Keratinocyte (primary cell): ENCODE measurements around the gene BMPER. TPM values are rescaled to one million over a fixed set of nuclear protein-coding genes. Genes with fewer than 3 reads are reported as not detected.

Experiments
- DNase-seq: peaks from one replicate; pipeline ENCODE4 v3.0.0-alpha.2; 2011; ENCODE audit warnings: low read depth, missing footprints, low spot score
- FAIRE-seq: peaks from 2 replicates; lab custom pipeline; 2011; peaks lifted over from hg19 to GRCh38; lab: Jason Lieb, UNC
- H2AFZ ChIP-seq: 2 replicates; pipeline ENCODE4 v1.6.0; 2012; ENCODE audit warnings: low read length, control low read depth, inconsistent platforms; ENCODE audit not compliant: control insufficient read depth
- H3K27ac ChIP-seq: 2 replicates; pipeline ENCODE4 v1.5.1; 2011; ENCODE audit warnings: low read length; ENCODE audit not compliant: control insufficient read depth, insufficient read depth
- H3K27me3 ChIP-seq: 3 replicates; pipeline ENCODE4 v1.6.0; 2011; ENCODE audit warnings: low read length; ENCODE audit not compliant: control insufficient read depth, insufficient read depth; ENCODE audit errors: extremely low read depth
- H3K36me3 ChIP-seq, 2 experiments: 2 replicates in 1 of 2; 3 replicates in 1 of 2; pipeline ENCODE4 v1.5.1; 2011; ENCODE audit warnings: low read length in 2 of 2, mild to moderate bottlenecking in 1 of 2; ENCODE audit not compliant: control insufficient read depth in 2 of 2, insufficient read depth in 2 of 2; ENCODE audit errors: extremely low read depth in 1 of 2
- H3K4me1 ChIP-seq: 3 replicates; pipeline ENCODE4 v1.5.1; 2011; ENCODE audit warnings: low read length; ENCODE audit not compliant: control insufficient read depth, insufficient read depth; ENCODE audit errors: extremely low read depth
- H3K4me2 ChIP-seq: 3 replicates; pipeline ENCODE4 v1.6.0; 2011; ENCODE audit warnings: low read depth, low read length; ENCODE audit not compliant: control insufficient read depth, insufficient read depth; ENCODE audit errors: extremely low read depth
- H3K4me3 ChIP-seq, 3 experiments: fragments of 200-600 bp in 1 of 3; sonication (generic) in 1 of 3; 2 replicates in 2 of 3; 3 replicates in 1 of 3; pipeline ENCODE4 v1.5.1; 2011 to 2016; ENCODE audit warnings: low read length in 3 of 3, mild to moderate bottlenecking in 3 of 3, control low read depth in 2 of 3, inconsistent platforms in 1 of 3, low read depth in 1 of 3, mixed read lengths in 1 of 3, mixed run types in 1 of 3, moderate library complexity in 1 of 3; ENCODE audit not compliant: control insufficient read depth in 2 of 3, insufficient read depth in 2 of 3; ENCODE audit errors: extremely low read depth in 1 of 3
- H3K79me2 ChIP-seq: 2 replicates; pipeline ENCODE4 v1.6.0; 2012; ENCODE audit warnings: low read length; ENCODE audit not compliant: control insufficient read depth, insufficient read depth
- H3K9ac ChIP-seq: 3 replicates; pipeline ENCODE4 v1.6.0; 2011; ENCODE audit warnings: low read length; ENCODE audit not compliant: control insufficient read depth, insufficient read depth; ENCODE audit errors: extremely low read depth
- H3K9me1 ChIP-seq: 3 replicates; pipeline ENCODE4 v1.6.0; 2011; ENCODE audit warnings: low read length; ENCODE audit not compliant: control insufficient read depth, insufficient read depth; ENCODE audit errors: extremely low read depth
- H3K9me3 ChIP-seq: 2 replicates; pipeline ENCODE4 v1.5.1; 2012; ENCODE audit warnings: low read depth, low read length; ENCODE audit not compliant: control insufficient read depth
- H4K20me1 ChIP-seq: 3 replicates; pipeline ENCODE4 v1.6.0; 2011; ENCODE audit warnings: low read length; ENCODE audit not compliant: control insufficient read depth, insufficient read depth; ENCODE audit errors: extremely low read depth
- EZH2 ChIP-seq: IDR thresholded peaks from one replicate; pipeline ENCODE4 v1.6.1; 2012; ENCODE audit warnings: inconsistent platforms, mild to moderate bottlenecking, low read length, moderate library complexity
- dilution Hi-C: fragments of 300-500 bp; cut with MboI; formaldehyde crosslinking; loops from one replicate; pipeline ENCODE4 v1.7.0; 2020; ENCODE audit warnings: low sequenced_read_pairs; ENCODE audit not compliant: extremely low pct_ligation_motif_present
- polyA plus RNA-seq, 5 experiments: library from polyadenylated mRNA; depleted of rRNA in 3 of 5; stranded (reverse) in 3 of 5; stranded (forward) in 1 of 5; unstranded in 1 of 5; fragments of >200 nt; gene quantifications; 1 replicate in 1 of 5; 2 replicates in 3 of 5; 3 replicates in 1 of 5; pipeline versions ENCODE4 v1.2.1 to v1.2.3, GENCODE V29; 2011 to 2012; ENCODE audit warnings: missing spikeins in 2 of 5, low read depth in 1 of 5, low replicate concordance in 1 of 5
- TF ChIP-seq, protein P1 (sequence below), 3 experiments: IDR thresholded peaks in 1 of 3; conservative IDR thresholded peaks in 1 of 3; optimal IDR thresholded peaks in 1 of 3; 2 replicates in 2 of 3; 3 replicates in 1 of 3; pipeline versions ENCODE3 to v1.5.1; 2011; ENCODE audit warnings: low read length in 3 of 3, mild to moderate bottlenecking in 3 of 3, moderate library complexity in 2 of 3, control low read depth in 1 of 3, inconsistent platforms in 1 of 3; ENCODE audit not compliant: insufficient read depth in 2 of 3; ENCODE audit errors: extremely low read depth in 1 of 3

Gene BMPER
- polyA plus RNA-seq, 1 donor (not counting 4 experiments of a cell fraction or from before 2014, with no cell fraction given): 0.67 TPM

DNA sequence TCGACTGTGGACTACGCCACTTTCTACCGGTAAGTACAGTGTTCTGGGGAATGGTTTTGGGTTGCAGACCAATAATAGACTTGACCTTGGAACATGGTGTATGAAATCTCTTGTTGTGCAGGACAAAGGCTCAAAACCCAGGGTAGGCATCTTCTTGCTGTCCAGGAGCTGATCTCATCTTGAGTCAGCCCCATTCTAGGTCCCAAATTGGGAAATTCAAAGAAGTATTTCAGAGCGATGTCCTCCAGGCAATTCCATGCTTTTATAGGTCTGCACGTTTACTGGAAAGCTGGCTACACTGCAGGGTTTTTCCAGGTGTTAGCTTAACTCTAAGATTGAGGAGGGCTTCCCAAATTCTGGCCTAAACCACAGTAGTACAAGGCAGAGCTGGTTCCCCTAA, 180.7 kb downstream of the BMPER start:
- no peaks in the 10 kb centered on the region for H3K79me2 ChIP-seq
- H3K36me3 ChIP-seq: no peaks in the 10 kb centered on the region
- TF ChIP-seq, protein P1, sequence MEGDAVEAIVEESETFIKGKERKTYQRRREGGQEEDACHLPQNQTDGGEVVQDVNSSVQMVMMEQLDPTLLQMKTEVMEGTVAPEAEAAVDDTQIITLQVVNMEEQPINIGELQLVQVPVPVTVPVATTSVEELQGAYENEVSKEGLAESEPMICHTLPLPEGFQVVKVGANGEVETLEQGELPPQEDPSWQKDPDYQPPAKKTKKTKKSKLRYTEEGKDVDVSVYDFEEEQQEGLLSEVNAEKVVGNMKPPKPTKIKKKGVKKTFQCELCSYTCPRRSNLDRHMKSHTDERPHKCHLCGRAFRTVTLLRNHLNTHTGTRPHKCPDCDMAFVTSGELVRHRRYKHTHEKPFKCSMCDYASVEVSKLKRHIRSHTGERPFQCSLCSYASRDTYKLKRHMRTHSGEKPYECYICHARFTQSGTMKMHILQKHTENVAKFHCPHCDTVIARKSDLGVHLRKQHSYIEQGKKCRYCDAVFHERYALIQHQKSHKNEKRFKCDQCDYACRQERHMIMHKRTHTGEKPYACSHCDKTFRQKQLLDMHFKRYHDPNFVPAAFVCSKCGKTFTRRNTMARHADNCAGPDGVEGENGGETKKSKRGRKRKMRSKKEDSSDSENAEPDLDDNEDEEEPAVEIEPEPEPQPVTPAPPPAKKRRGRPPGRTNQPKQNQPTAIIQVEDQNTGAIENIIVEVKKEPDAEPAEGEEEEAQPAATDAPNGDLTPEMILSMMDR (optimal IDR thresholded peaks at IDR 0.05 in 1 of 3, IDR thresholded peaks at IDR 0.05 in 1 of 3, conservative IDR thresholded peaks at IDR 0.05 in 1 of 3; ENCODE audit: extremely low read depth in 1 of 3, insufficient read depth in 2 of 3, low read length in 3 of 3): no peak
- TF ChIP-seq EZH2: no peak
- H3K4me3 ChIP-seq: no peak overlapping the region
- H3K4me2 ChIP-seq: peak overlapping the region; percentile 6
- H3K27me3 ChIP-seq: no peaks in the 10 kb centered on the region
- FAIRE-seq: peak; percentile 5
- no peak overlapping the region for H3K27ac ChIP-seq
- H3K9me3 ChIP-seq: no peaks in the 10 kb centered on the region
- H4K20me1 ChIP-seq: no peaks in the 10 kb centered on the region
- no peak overlapping the region for H3K9ac ChIP-seq
- H2AFZ ChIP-seq: no peak overlapping the region
- DNase-seq: no peak
- H3K4me1 ChIP-seq: peaks cover 8% of the 10 kb centered on the region
- H3K9me1 ChIP-seq: no peaks in the 10 kb centered on the region
- dilution Hi-C loops: no loop called here

- Histone ChIP-seq H3K27me3 (no peaks in the 10 kb centered on the region), H3K4me3 (no peak overlapping the region), H4K20me1 (no peaks in the 10 kb centered on the region), H3K4me2 (no peak overlapping the region), H3K9ac (no peak overlapping the region), H2AFZ (no peak overlapping the region), H3K27ac (no peak overlapping the region), H3K4me1 (peaks cover 8% of the 10 kb centered on the region), H3K36me3 (no peaks in the 10 kb centered on the region), H3K79me2 (no peaks in the 10 kb centered on the region), H3K9me3 (no peaks in the 10 kb centered on the region), H3K9me1 (no peaks in the 10 kb centered on the region)
- dilution Hi-C loops: no loop called here
- no peak for DNase-seq
- no peak for FAIRE-seq
- TF ChIP-seq, protein P1 (optimal IDR thresholded peaks at IDR 0.05 in 1 of 3, IDR thresholded peaks at IDR 0.05 in 1 of 3, conservative IDR thresholded peaks at IDR 0.05 in 1 of 3; ENCODE audit: extremely low read depth in 1 of 3, insufficient read depth in 2 of 3, low read length in 3 of 3): no peak
- TF ChIP-seq EZH2: no peak
These were observed 181.6 kb downstream of the BMPER start for GRCh38 chr7:34086981-34087380.
